GM21786 (cell line): ENCODE measurements around the gene C3.

ENCODE experiments used
- ATAC-seq: cut with Tn5 transposase; IDR thresholded peaks from one replicate; pipeline ENCODE4 v1.9.1; 2021; ENCODE audit not compliant: unreplicated experiment

Gene C3

GRCh38 chr19:6745965-6746364, 25.5 kb upstream of the C3 start:
- no peak for ATAC-seq

GRCh38 chr19:6744381-6745301, 24.2 kb upstream of the C3 start:
- ATAC-seq = no peak

GRCh38 chr19:6743714-6744380, 23.4 kb upstream of the C3 start:
- ATAC-seq = no peak

- no peak for ATAC-seq
These were observed 22.6 kb upstream of the C3 start for GRCh38 chr19:6743066-6743465.

GRCh38 chr19:6740589-6741343, 20.3 kb upstream of the C3 start:
- ATAC-seq = no peak

- no peak for ATAC-seq
These were observed 19.6 kb upstream of the C3 start for GRCh38 chr19:6739883-6740588.

- no peak for ATAC-seq
These were observed 19.0 kb upstream of the C3 start, which contains the start of gene TRIP10 for GRCh38 chr19:6739390-6739882. Gene TRIP10 (plus strand): TSS chr19:6739680. CDS start chr19:6739762, 82 bp downstream.

- no peak for ATAC-seq
These were observed 18.4 kb upstream of the C3 start for GRCh38 chr19:6738787-6739389.

GRCh38 chr19:6737873-6738786, 17.7 kb upstream of the C3 start:
- no peak for ATAC-seq

GRCh38 chr19:6737284-6737872, 16.9 kb upstream of the C3 start, which contains the start of gene GPR108:
Gene GPR108 (minus strand): TSS chr19:6737580. CDS start chr19:6737576, 4 bp downstream.
- peak; percentile 59 for ATAC-seq

- ATAC-seq = no peak
These were observed 16.4 kb upstream of the C3 start for GRCh38 chr19:6736917-6737283.

- no peak for ATAC-seq
These were observed 15.9 kb upstream of the C3 start for GRCh38 chr19:6736169-6736916.

- ATAC-seq = no peak
These were observed 14.9 kb upstream of the C3 start for GRCh38 chr19:6735181-6735911.

- ATAC-seq = no peak
These were observed 13.7 kb upstream of the C3 start for GRCh38 chr19:6734096-6734696.

GRCh38 chr19:6733338-6734095, 13.1 kb upstream of the C3 start:
- ATAC-seq = no peak

GRCh38 chr19:6732803-6733337, 12.4 kb upstream of the C3 start:
- no peak for ATAC-seq
